B cell (primary cell): ENCODE measurements around the gene AQP10. TPM values are rescaled to one million over a fixed set of nuclear protein-coding genes. Genes with fewer than 3 reads are reported as not detected.
A peak's percentile ranks its signal among the peaks of the same experiment; 100 is the strongest.

Source experiments
- ATAC-seq: fragments of 200-7000 bp; cut with Tn5 transposase; one replicate; pipeline ENCODE4 v1.10.0; 2021; ENCODE audit warnings: low read depth, mild to moderate bottlenecking, moderate number of reproducible peaks, moderate library complexity
- CTCF ChIA-PET: fragments of 350-600 bp; sonication (Branson Sonifier 250); formaldehyde crosslinking; loops from one replicate; lab custom pipeline; 2021; ENCODE audit warnings: antibody characterized with exemption, inconsistent platforms; lab: Charles Lee
- POLR2A ChIA-PET: fragments of 350-600 bp; sonication (Branson Sonifier 250); formaldehyde crosslinking; loops from one replicate; lab custom pipeline; 2021; ENCODE audit warnings: antibody characterized with exemption; lab: Charles Lee
- DNase-seq: peaks from one replicate; pipeline ENCODE4 v3.0.0; 2013
- H2AFZ ChIP-seq: 2 replicates; pipeline ENCODE4 v1.6.1; 2012; ENCODE audit warnings: mild to moderate bottlenecking, low read depth, low read length; ENCODE audit not compliant: insufficient read depth, poor library complexity, severe bottlenecking
- H3K27ac ChIP-seq, 2 donors: 1 replicate in 1 of 2; 2 replicates in 1 of 2; pipeline ENCODE4 v1.5.1; 2012 to 2013; ENCODE audit warnings: low read length in 2 of 2, mild to moderate bottlenecking in 2 of 2, moderate library complexity in 1 of 2
- H3K27me3 ChIP-seq, 4 experiments: fragments of 200-600 bp in 1 of 4; sonication (generic) in 1 of 4; replicated peaks in 1 of 4; 1 replicate in 2 of 4; 2 replicates in 2 of 4; pipeline versions ENCODE4 v1.6.1 to v1.7.0; 2013 to 2016; ENCODE audit warnings: low read length in 3 of 4, mild to moderate bottlenecking in 2 of 4, mixed read lengths in 1 of 4, moderate library complexity in 1 of 4; ENCODE audit not compliant: insufficient read depth in 4 of 4, control insufficient read depth in 3 of 4; ENCODE audit errors: control extremely low read depth in 1 of 4
- H3K36me3 ChIP-seq, 2 experiments: replicated peaks in 1 of 2; 1 replicate in 1 of 2; 2 replicates in 1 of 2; pipeline versions ENCODE4 v1.6.1 to v1.7.1; 2013; ENCODE audit warnings: low read length in 1 of 2; ENCODE audit not compliant: insufficient read depth in 2 of 2, control insufficient read depth in 1 of 2; ENCODE audit errors: control extremely low read depth in 1 of 2, extremely low read depth in 1 of 2
- H3K4me1 ChIP-seq, 2 donors: fragments of 200-600 bp in 1 of 2; sonication (generic) in 1 of 2; 1 replicate in 1 of 2; 2 replicates in 1 of 2; pipeline versions ENCODE4 v1.5.1 to v1.6.1; 2013 to 2017; ENCODE audit warnings: low read length in 2 of 2; ENCODE audit not compliant: control insufficient read depth in 2 of 2, insufficient read depth in 2 of 2
- H3K4me2 ChIP-seq: replicated peaks from 2 replicates; pipeline ENCODE3; 2012; ENCODE audit warnings: mild to moderate bottlenecking, low read depth, low read length; ENCODE audit not compliant: poor library complexity, severe bottlenecking
- H3K4me3 ChIP-seq, 5 experiments: fragments of 200-600 bp in 1 of 5; sonication (generic) in 1 of 5; 1 replicate in 3 of 5; 2 replicates in 2 of 5; pipeline versions ENCODE4 v1.5.1 to v1.7.0; 2011 to 2016; ENCODE audit warnings: low read length in 4 of 5, mild to moderate bottlenecking in 4 of 5, low read depth in 2 of 5, control low read depth in 1 of 5, moderate library complexity in 1 of 5; ENCODE audit not compliant: insufficient read depth in 1 of 5; ENCODE audit errors: control extremely low read depth in 1 of 5, extremely low read depth in 1 of 5
- H3K79me2 ChIP-seq: fragments of 200-600 bp; sonication (generic); one replicate; pipeline ENCODE4 v1.6.0; 2016; ENCODE audit warnings: low read length; ENCODE audit not compliant: control insufficient read depth, insufficient read depth
- H3K9ac ChIP-seq: fragments of 200-600 bp; sonication (generic); 2 replicates; pipeline ENCODE4 v1.6.1; 2017; ENCODE audit warnings: mild to moderate bottlenecking, low read length, moderate library complexity
- H3K9me3 ChIP-seq, 3 donors: one replicate each; pipeline versions ENCODE4 v1.6.1 to v1.7.1; 2013; ENCODE audit warnings: low read length in 2 of 3; ENCODE audit not compliant: control insufficient read depth in 2 of 3, insufficient read depth in 1 of 3; ENCODE audit errors: control extremely low read depth in 1 of 3
- H4K20me1 ChIP-seq: 2 replicates; pipeline ENCODE4 v1.6.0; 2012; ENCODE audit warnings: mild to moderate bottlenecking, low read length; ENCODE audit not compliant: insufficient read depth, control insufficient read depth, poor library complexity, severe bottlenecking
- H3K27ac Mint-ChIP-seq: one replicate; pipeline ENCODE4 v1.8.0; 2021; ENCODE audit warnings: mixed read lengths
- H3K27me3 Mint-ChIP-seq: one replicate; pipeline ENCODE4 v1.8.0; 2021; ENCODE audit warnings: mixed read lengths
- H3K4me1 Mint-ChIP-seq: one replicate; pipeline ENCODE4 v1.8.0; 2021; ENCODE audit warnings: mixed read lengths
- H3K4me3 Mint-ChIP-seq: one replicate; pipeline ENCODE4 v1.8.0; 2021; ENCODE audit warnings: mixed read lengths
- H3K9me3 Mint-ChIP-seq: one replicate; pipeline ENCODE4 v1.8.0; 2022; ENCODE audit warnings: mixed read lengths; ENCODE audit not compliant: insufficient read depth
- EZH2 ChIP-seq: IDR thresholded peaks from 2 replicates; pipeline ENCODE4 v1.6.1; 2012; ENCODE audit warnings: borderline replicate concordance, low read depth, mild to moderate bottlenecking, moderate library complexity, low read length; ENCODE audit not compliant: insufficient read depth, poor library complexity, severe bottlenecking
- WGBS: methylation state at CpG from one replicate; pipeline ENCODE4 v1.1.5; 2013; ENCODE audit warnings: missing lambda C conversion rate; ENCODE audit not compliant: insufficient coverage; 5-methylcytosine and 5-hydroxymethylcytosine counted together
- intact Hi-C: fragments of 100-400 bp; cut with micrococcal nuclease; formaldehyde crosslinking; loops from one replicate; pipeline ENCODE4 v1.10.0; 2022
- polyA plus RNA-seq: library from polyadenylated mRNA; depleted of rRNA; stranded (reverse); fragments of >200 nt; gene quantifications from 2 replicates; pipeline ENCODE4 v1.2.3, GENCODE V29; 2012
- total RNA-seq, 2 donors: library from RNA; stranded (reverse); fragments of 120-200 nt in 1 of 2; gene quantifications; 1 replicate in 1 of 2; 2 replicates in 1 of 2; pipeline versions ENCODE4 v1.2.3 to v1.2.4, GENCODE V29; 2013 to 2022
- TF ChIP-seq, protein P1 (sequence below): fragments of 200-600 bp; IDR thresholded peaks from one replicate; pipeline ENCODE4 v1.8.0; 2022; ENCODE audit warnings: antibody characterized with exemption, mild to moderate bottlenecking

Gene AQP10
- total and polyA plus RNA-seq, 2 donors (not counting 1 experiment from before 2014, with no cell fraction given): 0.06 TPM; not detected in 1

DNA sequence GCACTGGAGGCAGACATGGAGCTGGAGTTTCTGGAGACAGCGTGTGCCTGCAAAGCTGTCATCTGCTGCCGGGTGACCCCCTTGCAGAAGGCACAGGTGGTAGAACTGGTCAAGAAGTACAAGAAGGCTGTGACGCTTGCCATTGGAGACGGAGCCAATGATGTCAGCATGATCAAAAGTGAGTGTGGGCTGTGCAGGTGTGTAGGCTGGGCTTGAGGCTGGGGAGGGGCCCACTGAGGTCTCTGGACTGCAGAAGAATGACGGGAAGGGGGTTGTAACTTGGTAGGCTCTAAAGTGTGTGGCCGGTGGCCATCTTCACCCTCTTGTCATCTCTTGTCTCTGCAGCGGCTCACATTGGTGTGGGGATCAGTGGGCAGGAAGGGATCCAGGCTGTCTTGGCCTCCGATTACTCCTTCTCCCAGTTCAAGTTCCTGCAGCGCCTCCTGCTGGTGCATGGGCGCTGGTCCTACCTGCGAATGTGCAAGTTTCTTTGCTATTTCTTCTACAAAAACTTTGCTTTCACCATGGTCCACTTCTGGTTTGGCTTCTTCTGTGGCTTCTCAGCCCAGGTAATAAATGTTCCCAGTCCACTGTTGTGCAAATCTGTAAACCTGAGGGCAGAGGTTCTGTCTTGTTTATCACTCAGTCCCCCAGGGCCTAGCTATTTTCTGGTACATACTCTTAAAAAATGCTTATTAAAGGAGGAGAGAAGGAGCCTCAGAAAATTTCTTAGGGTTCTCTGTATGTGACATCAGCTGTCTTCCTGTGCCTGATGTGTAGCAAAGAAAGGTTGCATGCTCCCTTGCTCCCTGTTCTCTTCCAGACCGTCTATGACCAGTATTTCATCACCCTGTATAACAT, 24.3 kb downstream of the AQP10 start:
- ChIA-PET POLR2A (no interaction called here), CTCF (interaction anchor here (1.2 to 2.0 kb wide), 3 partner anchors 10 to 145 kb away, joined by 3 to 17 read pairs (median 7); no protein-coding TSS in a partner anchor)
- DNase-seq (peak; percentile 46), ATAC-seq (no peak)
- H3K4me1 Mint-ChIP-seq: peaks cover 6% of the 10 kb centered on the region
- intact Hi-C loops: no loop called here
- Histone ChIP-seq H3K27me3 (no peaks in the 10 kb centered on the region), H4K20me1 (no peaks in the 10 kb centered on the region), H3K9me3 (no peaks in the 10 kb centered on the region), H3K79me2 (no peaks in the 10 kb centered on the region), H3K9ac (no peak overlapping the region), H3K4me1 (peaks cover 0 to 4% of the 10 kb centered on the region in 2 donors), H3K27ac (no peak overlapping the region), H3K4me2 (no peak overlapping the region), H3K36me3 (peaks cover 0 to 77% of the 10 kb centered on the region in 2 experiments), H3K4me3 (no peak overlapping the region), H2AFZ (no peak overlapping the region)
- 95% methylated on average over 11 of the region's 12 CpGs for WGBS
- no peaks in the 10 kb centered on the region for H3K27me3 Mint-ChIP-seq
- no peak overlapping the region for H3K4me3 Mint-ChIP-seq
- H3K9me3 Mint-ChIP-seq: no peaks in the 10 kb centered on the region
- no peak overlapping the region for H3K27ac Mint-ChIP-seq
- no peak for TF ChIP-seq EZH2
- TF ChIP-seq, protein P1, sequence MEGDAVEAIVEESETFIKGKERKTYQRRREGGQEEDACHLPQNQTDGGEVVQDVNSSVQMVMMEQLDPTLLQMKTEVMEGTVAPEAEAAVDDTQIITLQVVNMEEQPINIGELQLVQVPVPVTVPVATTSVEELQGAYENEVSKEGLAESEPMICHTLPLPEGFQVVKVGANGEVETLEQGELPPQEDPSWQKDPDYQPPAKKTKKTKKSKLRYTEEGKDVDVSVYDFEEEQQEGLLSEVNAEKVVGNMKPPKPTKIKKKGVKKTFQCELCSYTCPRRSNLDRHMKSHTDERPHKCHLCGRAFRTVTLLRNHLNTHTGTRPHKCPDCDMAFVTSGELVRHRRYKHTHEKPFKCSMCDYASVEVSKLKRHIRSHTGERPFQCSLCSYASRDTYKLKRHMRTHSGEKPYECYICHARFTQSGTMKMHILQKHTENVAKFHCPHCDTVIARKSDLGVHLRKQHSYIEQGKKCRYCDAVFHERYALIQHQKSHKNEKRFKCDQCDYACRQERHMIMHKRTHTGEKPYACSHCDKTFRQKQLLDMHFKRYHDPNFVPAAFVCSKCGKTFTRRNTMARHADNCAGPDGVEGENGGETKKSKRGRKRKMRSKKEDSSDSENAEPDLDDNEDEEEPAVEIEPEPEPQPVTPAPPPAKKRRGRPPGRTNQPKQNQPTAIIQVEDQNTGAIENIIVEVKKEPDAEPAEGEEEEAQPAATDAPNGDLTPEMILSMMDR: peak; percentile 61
